ENCODE results near the gene RFC5.
"Not testable (repeated sequence)": the region's sequence is repeated elsewhere in the genome, so short reads cannot be mapped to it uniquely, and the experiment has no call there.

The RFC5 gene, protein sequence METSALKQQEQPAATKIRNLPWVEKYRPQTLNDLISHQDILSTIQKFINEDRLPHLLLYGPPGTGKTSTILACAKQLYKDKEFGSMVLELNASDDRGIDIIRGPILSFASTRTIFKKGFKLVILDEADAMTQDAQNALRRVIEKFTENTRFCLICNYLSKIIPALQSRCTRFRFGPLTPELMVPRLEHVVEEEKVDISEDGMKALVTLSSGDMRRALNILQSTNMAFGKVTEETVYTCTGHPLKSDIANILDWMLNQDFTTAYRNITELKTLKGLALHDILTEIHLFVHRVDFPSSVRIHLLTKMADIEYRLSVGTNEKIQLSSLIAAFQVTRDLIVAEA

DNA sequence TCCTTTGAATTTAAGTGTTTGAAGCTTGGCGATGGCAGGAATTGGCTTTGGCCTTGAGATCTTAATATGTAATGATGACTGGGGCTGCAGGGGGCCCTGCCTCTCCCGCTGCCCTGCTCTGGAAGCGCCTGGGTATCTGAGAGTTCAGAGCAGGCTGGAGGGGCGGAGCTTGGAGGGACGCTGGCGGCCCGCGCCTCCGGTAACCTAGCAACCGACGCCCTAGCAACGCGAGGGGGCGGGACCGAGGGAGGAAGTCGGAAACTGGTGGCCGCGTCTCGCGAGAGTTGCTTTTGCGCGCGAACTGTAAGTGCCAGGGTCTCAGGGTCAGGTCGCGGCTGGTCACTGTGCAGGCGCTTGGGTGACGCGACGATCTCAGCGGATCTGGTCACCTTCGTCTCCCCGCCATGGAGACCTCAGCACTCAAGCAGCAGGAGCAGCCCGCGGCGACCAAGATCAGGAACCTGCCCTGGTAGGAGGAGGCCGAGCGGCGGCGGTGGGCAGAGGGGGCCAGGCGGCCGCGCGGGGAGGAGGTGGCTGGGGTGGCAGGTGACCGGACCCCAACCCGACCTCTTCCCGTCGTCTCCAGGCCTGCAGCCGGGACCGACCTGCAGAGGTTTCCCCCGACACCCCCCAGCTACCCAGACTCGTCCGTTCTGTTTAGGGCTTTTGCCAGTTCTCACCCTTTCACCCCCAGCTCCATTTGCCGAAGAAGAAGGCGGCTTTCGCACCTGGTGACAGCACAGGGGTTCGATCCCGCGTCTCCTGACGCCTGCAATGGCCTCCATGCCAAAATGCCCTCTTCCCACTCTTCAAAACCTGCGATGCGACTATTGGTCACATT, at the start of gene RFC5:
RFC5 (plus strand) TSS at position 280 of the 841 bp plus-strand sequence; CDS start at position 405, 125 bp downstream.
- DNase-seq, result peak; percentile 99

DNA sequence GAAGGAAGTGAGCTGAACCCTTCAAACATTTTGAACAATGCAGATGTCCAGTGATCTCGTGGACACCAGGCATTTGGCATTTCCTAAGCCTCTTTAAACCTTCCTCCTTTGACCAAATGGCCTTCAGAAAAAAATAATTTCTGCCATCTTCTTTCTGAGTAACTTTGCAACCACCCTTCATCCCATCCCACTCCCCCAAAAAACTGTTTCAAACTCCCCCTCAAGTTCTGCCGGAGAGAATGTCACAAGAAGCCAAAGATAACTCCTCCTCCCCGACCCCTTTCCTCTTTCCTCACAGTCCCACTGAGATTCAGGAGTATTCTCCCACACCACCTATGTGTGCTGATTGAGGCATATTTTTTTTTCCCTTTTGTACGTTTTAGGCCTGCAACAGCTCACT, 49.5 kb upstream of the RFC5 start:
- DNase-seq, result no peak

DNA sequence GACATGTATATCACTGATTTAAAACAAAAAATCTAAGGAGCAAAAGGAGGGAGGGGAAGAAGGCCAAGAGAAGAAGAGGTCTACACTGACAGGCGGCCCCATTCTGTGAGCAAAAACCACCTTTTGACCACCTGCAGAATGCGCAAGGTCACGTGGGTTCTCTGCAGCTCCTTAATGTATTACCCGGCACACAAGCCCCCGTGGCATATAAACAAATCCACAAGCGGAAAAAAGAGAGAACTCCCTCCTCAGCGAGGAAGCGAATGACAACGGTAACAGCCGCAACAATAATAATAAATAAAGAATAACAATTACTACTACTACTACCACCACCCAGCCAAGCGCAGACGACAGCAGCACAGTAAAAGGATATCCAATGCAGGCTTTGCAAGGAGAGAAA, 49.0 kb upstream of the RFC5 start:
- no peak for DNase-seq

DNA sequence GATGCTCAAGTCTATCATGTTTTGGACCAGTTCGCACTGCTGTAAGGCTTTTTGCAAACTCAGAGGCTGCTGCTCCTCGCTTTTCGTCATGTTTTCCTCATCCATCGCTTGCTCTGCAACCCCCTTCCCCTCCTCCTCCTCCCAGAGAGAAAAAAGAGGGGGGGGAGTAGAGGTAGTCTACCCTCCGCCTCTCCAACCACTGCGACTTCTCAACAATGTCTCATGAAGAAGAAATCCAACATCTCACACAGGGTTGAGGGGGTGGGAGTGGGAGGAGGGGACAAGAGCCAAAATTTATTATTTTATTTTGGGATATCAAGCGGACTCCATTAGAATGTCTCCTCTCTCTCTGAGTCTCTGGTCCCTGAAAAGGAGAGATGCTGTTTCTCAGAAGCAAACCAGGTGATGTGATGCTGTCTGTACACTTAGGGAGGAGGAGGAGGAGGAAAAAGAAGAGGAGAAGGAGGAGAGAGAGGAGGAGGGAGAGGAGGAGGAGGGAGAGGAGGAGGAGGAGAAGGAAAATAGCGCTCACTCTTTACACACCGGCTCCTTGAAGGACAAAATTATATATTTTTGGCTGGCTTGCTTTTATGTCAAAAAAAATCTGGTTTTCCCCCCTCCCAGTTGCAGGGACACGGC, 48.2 kb upstream of the RFC5 start:
- no peak for DNase-seq

DNA sequence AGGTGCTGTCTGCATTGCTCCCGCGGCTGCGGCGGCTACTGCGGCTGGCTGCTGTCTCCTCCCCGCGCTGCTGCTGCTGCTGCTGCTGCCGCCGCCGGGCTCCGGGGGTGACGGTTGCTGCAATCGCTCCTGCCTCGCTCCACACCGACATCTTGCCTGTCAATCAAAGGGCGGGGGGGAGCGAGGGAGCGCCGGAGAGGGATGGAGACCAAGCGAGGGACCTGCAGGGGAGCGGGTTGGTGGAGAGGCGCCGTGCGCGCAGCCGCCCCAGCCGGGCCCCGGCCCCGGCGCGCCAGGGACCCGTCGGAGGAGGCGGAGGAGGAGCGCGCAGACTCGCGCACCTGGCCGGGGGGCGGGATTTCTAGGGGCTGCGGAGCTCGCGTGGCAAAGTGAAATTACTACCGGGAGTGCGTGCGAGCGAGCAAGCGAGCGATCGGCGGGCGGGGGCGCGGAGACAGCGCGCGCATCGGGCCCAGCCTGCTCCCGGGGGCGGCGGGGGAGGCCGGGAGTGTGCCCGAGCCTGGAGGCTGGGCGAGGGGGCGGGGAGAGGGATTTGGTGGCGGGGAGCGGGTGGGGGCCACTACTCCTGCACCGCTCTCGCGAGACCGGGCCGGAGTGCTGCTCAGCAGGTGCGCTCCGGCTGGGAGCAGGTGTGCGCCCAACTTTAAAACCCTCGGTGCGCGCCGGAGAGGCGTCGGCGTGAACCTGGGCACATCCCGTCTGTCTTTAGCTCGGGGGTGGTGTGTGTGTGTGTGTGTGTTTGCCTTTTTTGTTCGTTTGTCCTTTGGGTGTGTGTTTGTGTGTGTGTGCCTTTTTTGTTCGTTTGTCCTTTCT, 47.5 kb upstream of the RFC5 start, which contains the start of gene KSR2:
KSR2 (minus strand) TSS at position 165 of the 834 bp plus-strand sequence. CDS start 735 bp downstream, outside the sequence.
- peak; percentile 99 for DNase-seq

DNA sequence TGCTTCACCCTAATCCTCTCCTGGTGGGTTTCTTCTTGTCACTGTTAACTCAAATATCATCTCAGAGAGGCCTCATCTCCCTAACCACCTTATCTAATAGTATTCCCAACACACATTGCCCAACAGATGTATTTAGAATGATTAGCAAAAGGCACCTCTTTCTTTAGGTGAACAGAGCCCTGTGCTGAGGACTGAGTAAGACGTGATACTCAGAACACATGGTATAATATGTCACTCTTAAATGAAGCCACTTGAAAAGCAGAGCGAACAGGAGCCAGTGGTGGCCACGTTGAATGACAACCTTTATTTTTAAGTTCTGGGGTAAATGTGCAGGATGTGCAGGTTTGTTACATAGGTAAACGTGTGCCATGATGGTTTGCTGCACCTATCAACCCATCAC, 46.2 kb upstream of the RFC5 start:
- DNase-seq, result no peak

DNA sequence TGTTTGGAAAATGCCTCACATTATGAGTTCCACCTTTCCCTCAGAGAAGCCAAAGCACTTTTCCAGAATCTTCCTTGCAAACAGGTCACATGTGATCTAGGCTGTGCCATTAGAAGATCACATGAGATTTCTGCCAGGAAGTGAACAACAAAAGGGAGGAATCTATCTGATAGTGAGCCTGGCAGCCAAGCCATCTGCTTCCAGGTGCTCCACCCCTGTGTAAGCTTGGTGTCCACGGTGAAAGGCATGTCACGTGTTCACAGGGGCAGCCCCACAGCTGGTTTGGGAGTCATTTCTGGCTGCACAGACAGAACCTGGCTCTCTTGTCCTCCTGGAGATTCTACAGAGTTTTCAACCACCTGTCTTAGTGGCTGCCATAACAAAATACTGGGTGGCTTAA, 44.2 kb upstream of the RFC5 start:
- no peak for DNase-seq

DNA sequence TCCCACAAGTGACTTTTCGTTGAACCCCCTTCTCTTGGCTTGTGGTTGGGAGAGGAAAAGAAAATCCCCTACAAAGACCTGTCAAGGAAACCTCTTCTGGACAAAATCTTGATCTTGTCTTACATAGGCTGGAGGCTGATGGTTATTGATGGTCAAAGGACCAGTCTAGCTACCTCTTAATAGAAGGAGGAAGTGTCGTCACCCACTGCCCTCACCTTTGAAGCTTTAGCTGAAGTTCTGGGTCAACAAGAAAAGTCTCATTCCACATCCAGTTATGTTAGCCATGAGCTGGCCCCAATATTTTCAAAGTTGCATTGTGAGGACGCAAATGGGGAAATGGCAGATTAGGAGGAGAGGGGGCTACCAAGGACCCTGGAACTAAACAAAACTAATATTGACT, 41.5 kb upstream of the RFC5 start:
- DNase-seq, result no peak

DNA sequence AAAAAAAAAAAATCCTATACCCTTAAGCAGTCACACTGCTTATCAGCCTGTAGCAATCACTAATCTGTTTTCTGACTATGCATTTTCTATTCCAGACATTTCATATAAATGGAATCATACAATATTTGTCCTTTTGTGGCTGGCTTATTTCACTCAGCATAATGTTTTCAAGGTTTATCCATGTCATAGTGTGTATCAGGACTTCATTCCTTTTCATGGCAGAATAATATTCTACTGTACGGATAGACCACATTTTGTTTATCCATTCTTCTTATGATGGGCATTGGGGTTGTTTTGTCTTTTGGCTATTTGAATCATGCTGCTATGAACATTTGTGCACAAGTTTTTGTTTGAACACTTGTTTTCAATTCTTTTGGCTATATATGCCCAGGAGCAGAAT, 39.1 kb upstream of the RFC5 start:
- DNase-seq, result no peak

DNA sequence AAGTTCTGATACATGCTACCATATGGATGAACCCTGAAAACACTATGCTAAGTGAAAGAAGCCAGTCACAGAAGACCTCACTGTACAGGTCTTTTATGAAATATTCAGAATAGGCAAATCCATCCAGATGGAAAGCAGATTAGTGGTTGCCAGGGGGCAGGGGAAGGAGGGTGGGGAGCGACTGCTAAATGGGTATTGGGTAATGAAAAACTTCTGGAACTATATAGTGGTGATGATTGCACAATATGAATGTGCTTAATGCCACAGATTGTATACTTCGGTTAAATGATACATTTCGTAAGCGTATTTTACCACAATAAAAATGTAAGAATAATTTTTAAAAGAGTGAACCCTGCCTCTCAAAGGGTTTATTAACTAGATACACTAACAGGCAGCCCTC, 35.9 kb upstream of the RFC5 start:
- no peak for DNase-seq

DNA sequence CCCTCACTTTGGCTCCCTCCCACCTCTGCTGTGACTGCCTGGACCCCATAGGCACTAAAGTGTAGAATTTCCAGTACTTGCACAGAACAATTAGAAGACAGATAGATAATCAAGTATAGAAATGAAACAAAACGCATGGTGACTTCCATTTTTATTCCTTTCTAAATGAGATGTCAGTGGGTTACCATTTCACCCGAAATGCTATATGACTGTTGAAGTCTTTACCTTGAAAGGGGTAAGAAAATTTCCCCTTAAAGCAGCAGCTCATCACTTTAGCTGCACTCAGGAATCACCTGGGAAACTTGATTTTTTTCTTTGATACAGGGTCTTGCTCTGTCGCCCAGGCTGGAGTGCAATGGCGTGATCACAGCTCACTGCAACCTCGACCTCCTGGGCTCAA, 35.2 kb upstream of the RFC5 start:
- no peak for DNase-seq

DNA sequence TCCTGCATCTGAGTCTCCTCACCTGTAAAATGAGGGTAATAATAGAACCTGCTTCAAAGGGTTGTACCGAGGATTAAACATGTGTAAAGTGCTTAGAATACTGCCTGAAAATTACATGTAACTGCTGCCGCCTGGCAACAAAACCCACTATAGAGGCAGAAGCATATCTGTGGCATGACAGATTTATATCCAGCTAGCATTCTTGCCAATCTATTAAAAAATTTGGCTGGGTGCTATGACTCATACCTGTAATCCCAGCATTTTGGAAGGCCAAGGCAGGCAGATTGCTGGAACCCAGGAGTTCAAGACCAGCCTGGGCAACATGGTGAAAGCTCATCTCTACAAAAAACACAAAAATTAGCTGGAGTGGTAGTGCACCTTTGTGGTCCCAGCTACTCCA, 31.3 kb upstream of the RFC5 start:
- DNase-seq, result no peak

DNA sequence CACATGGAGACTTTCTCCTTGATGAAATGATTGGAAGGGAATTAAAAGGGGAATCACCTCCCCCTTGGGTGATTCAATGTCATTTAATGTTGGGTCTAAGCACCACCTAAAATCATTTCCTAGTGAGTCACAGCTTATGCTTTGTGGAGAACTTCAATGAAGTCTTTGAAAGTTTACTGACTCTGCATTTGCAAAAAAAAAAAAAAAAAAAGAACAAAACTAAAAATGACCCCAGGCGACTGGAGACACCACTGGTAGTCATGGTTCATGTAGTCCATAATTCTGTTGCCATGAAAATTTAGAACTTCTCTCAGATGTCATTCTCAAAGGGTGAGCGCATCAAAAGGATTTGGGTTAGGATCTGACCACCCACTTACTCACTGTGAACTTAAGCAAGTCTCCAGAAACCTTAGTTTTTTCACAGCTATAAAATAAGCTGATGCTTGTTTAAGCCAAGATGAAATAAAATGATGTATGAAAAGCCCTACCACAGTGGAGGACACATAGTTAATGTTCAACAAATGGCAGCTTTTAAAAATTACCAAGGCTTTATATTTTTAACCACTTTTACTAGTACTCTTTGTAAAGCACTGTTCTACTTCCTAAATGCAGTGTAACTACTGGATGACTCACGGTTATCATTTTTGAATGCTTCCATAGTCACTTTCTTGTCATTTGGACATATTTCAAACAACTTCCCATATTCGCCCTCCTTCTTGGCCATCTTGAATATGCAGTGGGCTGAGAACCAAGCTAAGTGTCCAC, 29.6 kb upstream of the RFC5 start:
- no peak for DNase-seq

DNA sequence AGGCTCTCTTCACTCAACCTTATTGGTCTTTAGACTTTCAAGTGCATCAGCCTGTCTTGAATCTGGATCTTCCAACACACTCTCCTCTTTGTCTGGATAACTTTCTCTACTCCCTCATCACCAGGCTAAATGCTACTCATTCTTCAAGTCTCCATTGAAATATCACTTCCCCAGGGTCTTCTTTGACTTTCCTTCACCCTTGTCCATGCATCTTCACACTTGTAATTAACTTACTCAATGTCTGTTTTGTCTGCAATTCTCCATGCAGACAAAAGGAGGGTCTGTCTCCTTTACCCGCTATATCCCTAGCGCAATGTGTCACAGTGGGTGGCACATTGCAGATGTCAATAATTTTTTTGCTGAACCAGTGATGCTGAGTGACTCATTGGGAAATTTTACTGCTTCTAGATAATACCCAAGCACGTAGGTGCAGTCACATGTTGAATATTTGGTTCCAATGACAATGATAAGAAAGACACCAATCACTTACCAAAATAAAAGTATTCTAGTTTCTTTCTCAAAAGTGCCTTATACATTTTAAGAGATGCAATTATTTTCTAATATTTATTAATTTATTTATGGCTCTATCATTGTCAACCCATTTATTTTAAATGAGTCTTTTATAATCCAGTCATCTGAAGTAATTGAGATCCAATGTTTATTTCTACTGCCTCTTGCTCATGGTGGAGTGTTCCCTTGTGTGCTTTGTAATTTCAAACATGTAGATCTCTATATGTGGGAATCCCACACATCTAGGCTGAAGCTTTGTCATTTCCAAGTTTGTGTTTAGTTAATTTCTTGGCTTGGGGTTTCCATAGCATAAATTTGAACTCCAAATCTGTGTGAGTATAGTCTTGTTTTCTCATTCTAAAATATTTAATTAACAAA, 21.7 kb upstream of the RFC5 start:
- no peak for DNase-seq

DNA sequence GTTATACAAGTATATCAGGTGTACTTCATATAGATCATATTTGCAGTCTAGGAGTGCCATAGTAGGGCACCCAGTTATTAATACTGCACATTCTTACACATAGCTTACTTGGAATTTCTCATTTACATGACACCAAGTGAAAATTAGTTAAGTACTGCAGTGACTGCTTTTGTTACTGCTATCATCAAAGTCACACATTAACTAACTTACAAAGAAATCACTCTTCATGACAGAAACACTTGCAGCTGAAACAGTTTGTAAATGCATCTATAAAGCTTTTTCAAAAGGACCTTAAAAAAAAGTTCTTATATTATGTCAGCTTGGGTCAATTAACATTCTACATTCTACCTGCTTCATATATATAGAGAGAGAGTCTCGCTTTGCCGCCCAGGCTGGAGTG, 17.8 kb upstream of the RFC5 start:
- DNase-seq, result no peak

DNA sequence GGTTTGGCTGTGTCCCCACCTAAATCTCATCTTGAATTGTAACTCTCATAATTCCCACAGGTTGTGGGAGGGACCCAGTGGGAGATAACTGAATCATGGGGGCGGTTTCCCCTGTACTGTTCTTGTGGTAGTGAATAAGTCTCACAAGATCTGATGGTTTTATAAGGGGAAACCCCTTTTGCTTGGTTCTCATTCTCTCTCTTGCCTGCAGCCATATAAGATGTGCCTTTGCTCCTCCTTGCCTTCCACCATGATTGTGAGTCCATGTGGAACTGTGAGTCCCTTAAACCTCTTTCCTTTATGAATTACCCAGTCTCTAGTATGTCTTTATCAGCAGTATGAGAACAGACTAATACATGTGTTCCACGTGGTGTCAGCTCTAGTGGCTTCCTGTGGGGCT, 16.7 kb upstream of the RFC5 start:
- DNase-seq, result not testable (repeated sequence)

DNA sequence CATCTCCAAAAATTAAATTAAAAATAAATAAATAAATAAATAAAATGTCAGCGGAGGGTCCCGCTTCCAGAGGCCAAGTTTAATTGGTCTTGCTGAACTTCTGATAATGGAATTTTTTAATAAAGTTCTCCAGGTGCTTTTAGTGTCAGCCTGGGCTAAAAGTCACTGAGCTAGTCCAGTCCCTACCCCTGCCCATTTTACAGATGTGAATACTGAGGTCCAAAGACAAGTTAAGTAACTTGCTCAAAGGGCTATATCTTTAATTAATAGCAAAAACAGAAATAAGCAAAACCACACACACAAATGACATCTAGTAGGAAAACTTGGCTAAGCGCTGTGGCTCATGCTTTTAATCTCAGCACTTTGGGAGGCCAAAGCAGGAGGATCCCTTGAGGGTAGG, 5.6 kb upstream of the RFC5 start:
- DNase-seq, result no peak

DNA sequence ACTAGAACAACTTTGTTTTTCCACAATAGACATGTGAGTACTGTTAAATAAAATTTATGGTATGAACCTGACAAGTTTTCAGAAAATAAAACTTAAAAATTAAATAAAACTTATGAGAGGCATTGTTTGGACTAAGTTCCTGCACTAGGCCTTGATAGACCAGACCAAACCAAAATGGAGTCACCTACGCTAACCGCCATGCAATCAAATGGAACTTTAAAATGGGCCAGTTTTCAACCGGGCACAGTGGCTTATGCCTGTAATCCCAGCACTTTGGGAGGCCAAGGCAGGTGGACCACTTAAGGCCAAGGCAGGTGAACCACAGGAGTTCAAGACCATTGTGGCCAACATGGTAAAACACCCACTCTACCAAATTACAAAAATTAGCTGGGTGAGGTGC, 5.1 kb upstream of the RFC5 start:
- DNase-seq, result no peak

DNA sequence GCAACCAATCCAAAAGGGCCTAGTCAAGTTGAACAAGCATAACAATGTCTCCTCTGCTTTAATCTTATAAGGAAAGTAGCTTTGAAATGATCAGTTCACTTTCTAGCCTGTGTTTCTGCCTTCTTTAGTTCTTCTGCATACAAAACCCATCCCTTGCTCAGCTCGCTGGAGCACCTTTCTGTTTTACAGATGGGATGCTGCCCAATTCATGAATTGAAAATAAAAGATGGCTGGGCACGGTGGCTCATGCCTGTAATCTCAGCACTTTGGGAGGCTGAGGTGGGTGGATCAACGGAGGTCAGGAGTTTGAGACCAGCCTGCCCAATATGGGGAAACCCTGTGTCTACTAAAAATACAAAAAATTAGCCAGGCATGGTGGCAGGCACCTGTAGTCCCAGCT, 4.5 kb upstream of the RFC5 start:
- no peak for DNase-seq

DNA sequence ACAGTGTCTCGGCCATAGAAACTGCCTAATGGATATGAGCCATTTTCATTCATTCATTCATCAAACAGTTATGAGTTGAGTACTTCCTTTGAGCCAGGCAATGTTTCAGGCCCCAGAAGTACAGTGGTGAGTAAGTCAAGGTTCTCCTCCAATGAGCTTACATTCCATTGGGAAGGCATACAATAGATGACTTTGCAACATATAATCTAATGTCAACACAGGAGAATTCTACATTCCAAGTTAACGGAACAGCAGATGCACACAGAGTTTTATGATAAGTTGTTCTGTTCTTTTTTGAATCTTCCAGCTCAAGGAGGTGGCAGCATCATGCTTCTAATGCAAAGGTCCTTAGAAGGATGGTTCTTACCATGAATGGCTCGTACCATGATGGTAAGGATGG, 3.2 kb upstream of the RFC5 start:
- DNase-seq, result no peak

DNA sequence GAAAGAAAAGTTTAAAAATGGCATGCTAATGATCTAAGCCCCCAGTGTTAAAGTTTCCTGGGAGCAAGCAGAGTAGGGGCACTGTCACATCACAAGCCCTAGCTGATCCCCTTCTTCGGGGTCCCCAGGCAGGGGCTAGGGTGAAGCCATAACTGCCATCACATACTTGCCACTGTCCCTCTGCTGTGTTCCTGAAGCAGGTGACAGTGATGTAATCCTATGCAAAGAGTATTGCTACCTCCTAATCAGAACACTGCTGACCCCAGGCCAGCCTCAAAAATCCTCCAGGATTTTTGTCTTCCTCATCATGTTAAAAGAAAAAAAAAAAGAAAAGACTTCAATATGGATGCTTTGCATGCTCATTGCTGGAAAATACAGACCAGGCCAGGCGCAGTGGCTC, 1.2 kb upstream of the RFC5 start:
- DNase-seq, result no peak
